ENCODE data around the gene TLR10. TPM values are rescaled to one million over a fixed set of nuclear protein-coding genes. Genes with fewer than 3 reads are reported as not detected.

Gene TLR10
- total RNA-seq, 2 donors from 2014 or later = not detected

- peaks cover 24% of the 10 kb centered on the region for H3K9me3 Mint-ChIP-seq
- H3K27ac Mint-ChIP-seq = no peak overlapping the region
- TF ChIP-seq CTCF (conservative IDR thresholded peaks at IDR 0.05) = no peak
- no peaks in the 10 kb centered on the region for H3K4me1 Mint-ChIP-seq
- Histone ChIP-seq H3K27me3 (ENCODE audit: control insufficient read depth, insufficient read depth, low read length, poor library complexity, severe bottlenecking) (no peaks in the 10 kb centered on the region), H3K27ac (ENCODE audit: low read depth, low read length) (no peak overlapping the region), H3K36me3 (ENCODE audit: control insufficient read depth, insufficient read depth, low read length) (no peaks in the 10 kb centered on the region), H3K9ac (ENCODE audit: extremely low read depth, low read length, poor library complexity, severe bottlenecking) (no peak overlapping the region), H3K9me3 (ENCODE audit: control insufficient read depth, low read length) (no peaks in the 10 kb centered on the region), H3K4me3 (ENCODE audit: low read length) (no peak overlapping the region), H3K4me1 (ENCODE audit: control insufficient read depth, insufficient read depth, low read length) (no peaks in the 10 kb centered on the region)
- WGBS, 2 experiments (ENCODE audit: insufficient coverage in 1 of 2, insufficient read length in 1 of 2) = 92% methylated on average over 3 of the region's 3 CpGs; no CpG with 5 or more reads in 1 of the 2 experiments
- H3K36me3 Mint-ChIP-seq (ENCODE audit: low read depth) = no peaks in the 10 kb centered on the region
- no peak overlapping the region for H3K4me3 Mint-ChIP-seq
- DNase-seq = no peak
- H3K27me3 Mint-ChIP-seq (ENCODE audit: insufficient read depth) = no peaks in the 10 kb centered on the region
Observed at GRCh38 chr4:38800961-38801450, 18.2 kb upstream of the TLR10 start.

GRCh38 chr4:38800366-38800765 lies 17.6 kb upstream of the TLR10 start:
- no peaks in the 10 kb centered on the region for H3K36me3 ChIP-seq (ENCODE audit: control insufficient read depth, insufficient read depth, low read length)
- no peaks in the 10 kb centered on the region for H3K9me3 ChIP-seq (ENCODE audit: control insufficient read depth, low read length)
- Mint-ChIP-seq H3K27ac (no peak overlapping the region), H3K4me1 (no peaks in the 10 kb centered on the region), H3K9me3 (peaks cover 19% of the 10 kb centered on the region), H3K27me3 (ENCODE audit: insufficient read depth) (no peaks in the 10 kb centered on the region), H3K36me3 (ENCODE audit: low read depth) (no peaks in the 10 kb centered on the region), H3K4me3 (no peak overlapping the region)
- no peak overlapping the region for H3K4me3 ChIP-seq (ENCODE audit: low read length)
- 92% methylated on average over 2 of the region's 2 CpGs; no CpG with 5 or more reads in 1 of the 2 experiments for WGBS, 2 experiments (ENCODE audit: insufficient coverage in 1 of 2, insufficient read length in 1 of 2)
- no peak for TF ChIP-seq CTCF (conservative IDR thresholded peaks at IDR 0.05)
- no peaks in the 10 kb centered on the region for H3K27me3 ChIP-seq (ENCODE audit: control insufficient read depth, insufficient read depth, low read length, poor library complexity, severe bottlenecking)
- no peak overlapping the region for H3K27ac ChIP-seq (ENCODE audit: low read depth, low read length)
- no peak overlapping the region for H3K9ac ChIP-seq (ENCODE audit: extremely low read depth, low read length, poor library complexity, severe bottlenecking)
- DNase-seq = no peak
- H3K4me1 ChIP-seq (ENCODE audit: control insufficient read depth, insufficient read depth, low read length) = no peaks in the 10 kb centered on the region

- Mint-ChIP-seq H3K27ac (no peak overlapping the region), H3K9me3 (no peaks in the 10 kb centered on the region), H3K36me3 (ENCODE audit: low read depth) (no peaks in the 10 kb centered on the region), H3K4me3 (no peak overlapping the region), H3K4me1 (no peaks in the 10 kb centered on the region), H3K27me3 (ENCODE audit: insufficient read depth) (no peaks in the 10 kb centered on the region)
- 80 to 90% methylated on average over 1 to 3 of the region's 3 CpGs for WGBS, 2 experiments (ENCODE audit: insufficient coverage in 1 of 2, insufficient read length in 1 of 2)
- H3K36me3 ChIP-seq (ENCODE audit: control insufficient read depth, insufficient read depth, low read length) = no peaks in the 10 kb centered on the region
- no peak for DNase-seq
- no peaks in the 10 kb centered on the region for H3K4me1 ChIP-seq (ENCODE audit: control insufficient read depth, insufficient read depth, low read length)
- no peak overlapping the region for H3K27ac ChIP-seq (ENCODE audit: low read depth, low read length)
- no peaks in the 10 kb centered on the region for H3K27me3 ChIP-seq (ENCODE audit: control insufficient read depth, insufficient read depth, low read length, poor library complexity, severe bottlenecking)
- H3K9ac ChIP-seq (ENCODE audit: extremely low read depth, low read length, poor library complexity, severe bottlenecking) = no peak overlapping the region
- no peaks in the 10 kb centered on the region for H3K9me3 ChIP-seq (ENCODE audit: control insufficient read depth, low read length)
- TF ChIP-seq CTCF (conservative IDR thresholded peaks at IDR 0.05) = no peak
- no peak overlapping the region for H3K4me3 ChIP-seq (ENCODE audit: low read length)
Observed at GRCh38 chr4:38795087-38795486, 12.3 kb upstream of the TLR10 start.
